ENCODE measurements around the gene THAP7. TPM values are rescaled to one million over a fixed set of nuclear protein-coding genes. Genes with fewer than 3 reads are reported as not detected.

Gene THAP7
- total and polyA plus RNA-seq, 2 of the 13 experiments (the other 11 are each of a cell fraction or from before 2014, with no cell fraction given) = 13.0 to 25.5 TPM

DNA sequence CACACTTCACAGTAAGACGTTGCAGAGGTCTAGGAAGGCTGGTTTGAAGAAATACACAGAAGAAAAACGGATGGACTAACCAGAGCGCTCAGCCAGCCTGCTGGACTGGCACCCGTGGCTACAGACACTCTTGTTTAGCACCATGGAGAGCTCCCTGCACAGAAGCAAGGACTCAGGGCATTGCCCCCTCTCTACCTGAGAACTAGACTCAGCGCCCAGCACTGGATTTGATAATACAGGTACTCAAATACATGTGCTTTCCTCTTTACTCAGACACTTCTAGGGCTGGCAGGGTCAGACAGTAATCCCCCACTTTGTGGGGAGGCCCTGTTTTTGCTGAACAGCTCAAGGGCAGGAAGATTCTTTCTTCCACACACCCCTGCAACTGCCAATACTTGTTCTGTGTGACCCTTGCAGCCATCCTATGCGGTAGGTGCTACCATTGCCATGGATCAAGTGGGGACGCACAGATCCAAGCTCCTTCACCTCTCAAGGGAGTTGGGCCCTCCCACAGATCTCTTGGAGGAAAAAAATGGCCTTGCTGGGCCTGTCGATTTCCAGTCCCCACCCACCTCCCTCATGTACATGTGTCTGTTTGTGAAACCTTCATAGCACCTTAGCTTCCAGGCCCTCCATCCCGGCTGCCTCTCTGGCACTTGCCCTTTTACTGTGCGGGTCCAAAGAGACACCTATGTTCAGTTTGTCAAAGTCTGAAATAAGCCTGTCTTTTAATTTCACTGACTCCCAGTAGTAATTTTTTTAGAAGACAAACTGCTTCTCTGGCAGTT is 7.9 kb upstream of the THAP7 start (continued):
- TF ChIP-seq, protein P1, sequence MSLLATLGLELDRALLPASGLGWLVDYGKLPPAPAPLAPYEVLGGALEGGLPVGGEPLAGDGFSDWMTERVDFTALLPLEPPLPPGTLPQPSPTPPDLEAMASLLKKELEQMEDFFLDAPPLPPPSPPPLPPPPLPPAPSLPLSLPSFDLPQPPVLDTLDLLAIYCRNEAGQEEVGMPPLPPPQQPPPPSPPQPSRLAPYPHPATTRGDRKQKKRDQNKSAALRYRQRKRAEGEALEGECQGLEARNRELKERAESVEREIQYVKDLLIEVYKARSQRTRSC (CRISPR knock-in tag; IDR thresholded peaks at IDR 0.05; ENCODE audit: low read depth) = no peak
- no peak for TF ChIP-seq ZNF577 (CRISPR knock-in tag; IDR thresholded peaks at IDR 0.05; ENCODE audit: borderline replicate concordance, low read depth)
- TF ChIP-seq HNRNPL (IDR thresholded peaks at IDR 0.05; ENCODE audit: low read depth, low read length) = no peak
- TF ChIP-seq SP5 (CRISPR knock-in tag; IDR thresholded peaks at IDR 0.05; ENCODE audit: borderline replicate concordance, low read depth) = no peak
- no peak for TF ChIP-seq ATM (IDR thresholded peaks at IDR 0.05; ENCODE audit: borderline replicate concordance)
- peak; percentile 82; the same call in 1 of the 2 replicates for TF ChIP-seq TOE1 (CRISPR knock-in tag; IDR thresholded peaks at IDR 0.05)
- no peak for TF ChIP-seq ZNF713 (CRISPR knock-in tag; IDR thresholded peaks at IDR 0.05)
- TF ChIP-seq ZNF44 (CRISPR knock-in tag; IDR thresholded peaks at IDR 0.05) = no peak
- TF ChIP-seq KLF15 (CRISPR knock-in tag; IDR thresholded peaks at IDR 0.05; ENCODE audit: borderline replicate concordance) = no peak
- TF ChIP-seq ZNF546 (CRISPR knock-in tag; conservative IDR thresholded peaks at IDR 0.05) = 0 out of 2 replicates have a peak, but pooled peaks have one; percentile 55
- peak; percentile 90 for TF ChIP-seq ERF (CRISPR knock-in tag; IDR thresholded peaks at IDR 0.05)
- no peak for TF ChIP-seq ISL2 (CRISPR knock-in tag; IDR thresholded peaks at IDR 0.05)
- no peak for TF ChIP-seq ZNF274 (CRISPR knock-in tag; IDR thresholded peaks at IDR 0.05)
- no peak for TF ChIP-seq KDM1A (CRISPR knock-in tag; IDR thresholded peaks at IDR 0.05)
- no peak for TF ChIP-seq ZSCAN25 (CRISPR knock-in tag; IDR thresholded peaks at IDR 0.05)
- TF ChIP-seq, protein P2, sequence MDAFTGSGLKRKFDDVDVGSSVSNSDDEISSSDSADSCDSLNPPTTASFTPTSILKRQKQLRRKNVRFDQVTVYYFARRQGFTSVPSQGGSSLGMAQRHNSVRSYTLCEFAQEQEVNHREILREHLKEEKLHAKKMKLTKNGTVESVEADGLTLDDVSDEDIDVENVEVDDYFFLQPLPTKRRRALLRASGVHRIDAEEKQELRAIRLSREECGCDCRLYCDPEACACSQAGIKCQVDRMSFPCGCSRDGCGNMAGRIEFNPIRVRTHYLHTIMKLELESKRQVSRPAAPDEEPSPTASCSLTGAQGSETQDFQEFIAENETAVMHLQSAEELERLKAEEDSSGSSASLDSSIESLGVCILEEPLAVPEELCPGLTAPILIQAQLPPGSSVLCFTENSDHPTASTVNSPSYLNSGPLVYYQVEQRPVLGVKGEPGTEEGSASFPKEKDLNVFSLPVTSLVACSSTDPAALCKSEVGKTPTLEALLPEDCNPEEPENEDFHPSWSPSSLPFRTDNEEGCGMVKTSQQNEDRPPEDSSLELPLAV (CRISPR knock-in tag; conservative IDR thresholded peaks at IDR 0.05; ENCODE audit: low read depth) = no peak
- TF ChIP-seq NFRKB (IDR thresholded peaks at IDR 0.05) = no peak
- TF ChIP-seq CREB1 (IDR thresholded peaks at IDR 0.05) = no peak
- TF ChIP-seq CREB1 (CRISPR knock-in tag; IDR thresholded peaks at IDR 0.05) = no peak
- no peak for TF ChIP-seq ZNF572 (CRISPR knock-in tag; IDR thresholded peaks at IDR 0.05)
- TF ChIP-seq, protein P3, sequence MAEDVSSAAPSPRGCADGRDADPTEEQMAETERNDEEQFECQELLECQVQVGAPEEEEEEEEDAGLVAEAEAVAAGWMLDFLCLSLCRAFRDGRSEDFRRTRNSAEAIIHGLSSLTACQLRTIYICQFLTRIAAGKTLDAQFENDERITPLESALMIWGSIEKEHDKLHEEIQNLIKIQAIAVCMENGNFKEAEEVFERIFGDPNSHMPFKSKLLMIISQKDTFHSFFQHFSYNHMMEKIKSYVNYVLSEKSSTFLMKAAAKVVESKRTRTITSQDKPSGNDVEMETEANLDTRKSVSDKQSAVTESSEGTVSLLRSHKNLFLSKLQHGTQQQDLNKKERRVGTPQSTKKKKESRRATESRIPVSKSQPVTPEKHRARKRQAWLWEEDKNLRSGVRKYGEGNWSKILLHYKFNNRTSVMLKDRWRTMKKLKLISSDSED (CRISPR knock-in tag; IDR thresholded peaks at IDR 0.05) = no peak
- TF ChIP-seq ZNF564 (CRISPR knock-in tag; IDR thresholded peaks at IDR 0.05) = no peak
- no peak for TF ChIP-seq ZNF121 (CRISPR knock-in tag; IDR thresholded peaks at IDR 0.05)
- TF ChIP-seq REPIN1 (CRISPR knock-in tag; IDR thresholded peaks at IDR 0.05; ENCODE audit: borderline replicate concordance, low read depth) = no peak
- no peak for TF ChIP-seq ZEB1 (IDR thresholded peaks at IDR 0.05; ENCODE audit: insufficient replicate concordance, low read depth)
- no peak for TF ChIP-seq ZBTB3 (CRISPR knock-in tag; IDR thresholded peaks at IDR 0.05; ENCODE audit: borderline replicate concordance, low read depth)
- TF ChIP-seq, protein P4, sequence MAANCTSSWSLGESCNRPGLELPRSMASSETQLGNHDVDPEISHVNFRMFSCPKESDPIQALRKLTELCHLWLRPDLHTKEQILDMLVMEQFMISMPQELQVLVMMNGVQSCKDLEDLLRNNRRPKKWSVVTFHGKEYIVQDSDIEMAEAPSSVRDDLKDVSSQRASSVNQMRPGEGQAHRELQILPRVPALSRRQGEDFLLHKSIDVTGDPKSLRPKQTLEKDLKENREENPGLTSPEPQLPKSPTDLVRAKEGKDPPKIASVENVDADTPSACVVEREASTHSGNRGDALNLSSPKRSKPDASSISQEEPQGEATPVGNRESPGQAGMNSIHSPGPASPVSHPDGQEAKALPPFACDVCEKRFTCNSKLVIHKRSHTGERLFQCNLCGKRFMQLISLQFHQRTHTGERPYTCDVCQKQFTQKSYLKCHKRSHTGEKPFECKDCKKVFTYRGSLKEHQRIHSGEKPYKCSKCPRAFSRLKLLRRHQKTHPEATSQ (CRISPR knock-in tag; IDR thresholded peaks at IDR 0.05; ENCODE audit: borderline replicate concordance) = no peak
- TF ChIP-seq YY1 (IDR thresholded peaks at IDR 0.05; ENCODE audit: insufficient read depth, insufficient replicate concordance, low read depth, low read length) = no peak
